ENCODE data around the gene JMJD1C. TPM values are rescaled to one million over a fixed set of nuclear protein-coding genes. Genes with fewer than 3 reads are reported as not detected.

Gene JMJD1C
- total RNA-seq, 2 experiments from 2014 or later = 99.2 to 118 TPM

DNA sequence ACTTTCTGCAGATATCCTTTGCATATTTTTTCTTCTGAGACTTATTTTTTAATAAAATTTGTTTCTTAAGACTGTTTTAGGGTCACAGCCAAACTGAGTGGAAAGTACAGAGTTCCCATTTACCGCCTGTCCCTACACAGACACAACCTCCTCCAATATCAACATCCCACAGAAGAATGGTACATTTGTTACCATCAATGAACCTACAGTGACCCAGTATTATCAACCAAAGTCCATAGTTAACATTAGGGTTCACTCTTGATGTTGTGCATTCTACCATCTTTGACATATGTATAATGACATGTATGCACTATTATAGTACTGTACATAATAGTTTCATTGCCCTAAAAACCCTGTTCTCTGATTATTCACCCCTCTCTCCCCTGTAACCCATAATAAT is 40.8 kb upstream of the JMJD1C start:
- Histone ChIP-seq H3K4me2 (ENCODE audit: low read length) (no peak overlapping the region), H3K79me2 (ENCODE audit: insufficient read depth, low read depth, low read length) (peaks cover 9% of the 10 kb centered on the region), H3K4me1 (ENCODE audit: insufficient read depth, low read length, poor library complexity, severe bottlenecking) (no peaks in the 10 kb centered on the region), H3K4me3 (ENCODE audit: low read depth, low read length, poor library complexity, severe bottlenecking) (no peak overlapping the region), H3K9me2 (ENCODE audit: insufficient read depth, low read length) (no peaks in the 10 kb centered on the region), H3K27ac (ENCODE audit: low read depth, low read length, poor library complexity, severe bottlenecking) (no peak overlapping the region), H3K9me3 (ENCODE audit: low read length) (no peaks in the 10 kb centered on the region), H2AFZ (ENCODE audit: low read length) (no peak overlapping the region), H4K20me1 (ENCODE audit: insufficient read depth, low read length) (0 out of 2 replicates have a peak, but pooled peaks cover 8% of the 10 kb centered on the region), H3K36me3 (ENCODE audit: insufficient read depth, low read length) (no peaks in the 10 kb centered on the region)
- ChIA-PET CTCF (ENCODE audit: unreplicated experiment) (no interaction called here), POLR2A (interaction anchor here (1.3 to 1.7 kb wide), 3 partner anchors 10 to 14 kb away, joined by 3 to 7 read pairs (median 5); partner anchors contain the start of gene REEP3)
- intact Hi-C loops (cut with micrococcal nuclease; ENCODE audit: unreplicated experiment) = no loop called here
- BruUV-seq (replicated peaks) = no TSS peak
- no peak for TF ChIP-seq CTCF (conservative IDR thresholded peaks at IDR 0.05; ENCODE audit: low read length)
- no peak for TF ChIP-seq EZH2phosphoT487 (IDR thresholded peaks at IDR 0.05; ENCODE audit: borderline replicate concordance, low read depth, low read length)
- DNase-seq (ENCODE audit: low spot score) = no peak

DNA sequence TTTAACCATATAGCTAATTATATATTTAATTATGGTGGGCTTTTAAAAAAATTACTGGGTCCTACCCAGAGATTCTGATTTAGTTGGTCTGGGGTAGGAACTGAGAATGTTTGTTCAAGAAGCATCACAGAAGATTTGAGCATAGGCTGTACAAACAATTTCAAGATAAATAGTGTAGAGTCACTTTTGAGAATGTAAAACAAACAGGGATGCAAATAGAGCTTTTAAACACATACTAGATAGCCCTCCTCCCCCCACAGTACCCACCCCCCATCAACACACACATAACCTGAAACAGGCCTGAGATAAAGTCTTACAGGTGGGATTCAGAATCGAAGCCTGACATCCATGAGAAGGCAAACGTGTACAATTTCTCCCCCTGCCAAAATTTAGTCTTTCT is 39.8 kb upstream of the JMJD1C start:
- peaks cover 6% of the 10 kb centered on the region for H3K79me2 ChIP-seq (ENCODE audit: insufficient read depth, low read depth, low read length)
- no peaks in the 10 kb centered on the region for H3K9me2 ChIP-seq (ENCODE audit: insufficient read depth, low read length)
- H3K27ac ChIP-seq (ENCODE audit: low read depth, low read length, poor library complexity, severe bottlenecking) = no peak overlapping the region
- intact Hi-C loops (cut with micrococcal nuclease; ENCODE audit: unreplicated experiment) = no loop called here
- CTCF ChIA-PET (ENCODE audit: unreplicated experiment) = no interaction called here
- no peak overlapping the region for H3K4me2 ChIP-seq (ENCODE audit: low read length)
- POLR2A ChIA-PET = interaction anchor here (0.7 to 1.7 kb wide), 3 partner anchors 13 to 237 kb away, joined by 3 to 7 read pairs (median 3); partner anchors contain the start of gene REEP3
- 0 out of 2 replicates have a peak, but pooled peaks cover 8% of the 10 kb centered on the region for H4K20me1 ChIP-seq (ENCODE audit: insufficient read depth, low read length)
- no peaks in the 10 kb centered on the region for H3K36me3 ChIP-seq (ENCODE audit: insufficient read depth, low read length)
- H3K4me1 ChIP-seq (ENCODE audit: insufficient read depth, low read length, poor library complexity, severe bottlenecking) = no peaks in the 10 kb centered on the region
- TF ChIP-seq CTCF (conservative IDR thresholded peaks at IDR 0.05; ENCODE audit: low read length) (no peak), EZH2phosphoT487 (IDR thresholded peaks at IDR 0.05; ENCODE audit: borderline replicate concordance, low read depth, low read length) (no peak)
- H3K4me3 ChIP-seq (ENCODE audit: low read depth, low read length, poor library complexity, severe bottlenecking) = no peak overlapping the region
- H2AFZ ChIP-seq (ENCODE audit: low read length) = no peak overlapping the region
- BruUV-seq (replicated peaks) = no TSS peak
- no peak for DNase-seq (ENCODE audit: low spot score)
- H3K9me3 ChIP-seq (ENCODE audit: low read length) = no peaks in the 10 kb centered on the region

- no peak for TF ChIP-seq CTCF (conservative IDR thresholded peaks at IDR 0.05; ENCODE audit: low read length)
- no peak for TF ChIP-seq EZH2phosphoT487 (IDR thresholded peaks at IDR 0.05; ENCODE audit: borderline replicate concordance, low read depth, low read length)
- intact Hi-C loops (cut with micrococcal nuclease; ENCODE audit: unreplicated experiment) = no loop called here
- H4K20me1 ChIP-seq (ENCODE audit: insufficient read depth, low read length) = 0 out of 2 replicates have a peak, but pooled peaks cover 8% of the 10 kb centered on the region
- H3K4me3 ChIP-seq (ENCODE audit: low read depth, low read length, poor library complexity, severe bottlenecking) = no peak overlapping the region
- no peaks in the 10 kb centered on the region for H3K36me3 ChIP-seq (ENCODE audit: insufficient read depth, low read length)
- no peak overlapping the region for H3K4me2 ChIP-seq (ENCODE audit: low read length)
- BruUV-seq (replicated peaks) = no TSS peak
- POLR2A ChIA-PET = interaction anchor here (0.7 kb wide), 1 partner anchor 279 kb away, joined by 3 read pairs; no protein-coding TSS in a partner anchor
- no peaks in the 10 kb centered on the region for H3K4me1 ChIP-seq (ENCODE audit: insufficient read depth, low read length, poor library complexity, severe bottlenecking)
- H3K9me2 ChIP-seq (ENCODE audit: insufficient read depth, low read length) = no peaks in the 10 kb centered on the region
- peaks cover 3% of the 10 kb centered on the region for H3K79me2 ChIP-seq (ENCODE audit: insufficient read depth, low read depth, low read length)
- CTCF ChIA-PET (ENCODE audit: unreplicated experiment) = no interaction called here
- DNase-seq (ENCODE audit: low spot score) = no peak
- H3K27ac ChIP-seq (ENCODE audit: low read depth, low read length, poor library complexity, severe bottlenecking) = no peak overlapping the region
- no peaks in the 10 kb centered on the region for H3K9me3 ChIP-seq (ENCODE audit: low read length)
- H2AFZ ChIP-seq (ENCODE audit: low read length) = no peak overlapping the region
Observed at GRCh38 chr10:63504145-63504881, 38.5 kb upstream of the JMJD1C start.
